Spleen (tissue), 7 donors: ENCODE results near the gene FAM228B.

Experiments used
- CTCF ChIP-seq, 11 experiments: fragments of 200-600 bp in 7 of 11; fragments of 450-650 bp in 4 of 11; sonication (generic) in 4 of 11; IDR thresholded peaks in 8 of 11; conservative IDR thresholded peaks in 3 of 11; 1 replicate in 7 of 11; 2 replicates in 4 of 11; pipeline versions ENCODE4 v1.4.0 to v1.8.0; 2016 to 2021; ENCODE audit warnings: antibody characterized with exemption in 11 of 11, inconsistent platforms in 4 of 11, mild to moderate bottlenecking in 1 of 11
- POLR2AphosphoS5 ChIP-seq, 3 donors: sonication (generic); formaldehyde crosslinking; IDR thresholded peaks; one replicate each; pipeline ENCODE4 v1.5.1; 2017; ENCODE audit warnings: antibody characterized with exemption in 3 of 3
- donor health status: DM: no; HTN: no; CAD: no; lungs with moderate emphysema.
- donor health status: DM: no; HTN: no; CAD: no.
- donor health status: DM: no; HTN: no; CAD: no.

GRCh38 chr2:24206714-24207113, 83.4 kb downstream of the FAM228B start:
- no peak for TF ChIP-seq CTCF (IDR thresholded peaks at IDR 0.05 in 8 of 11, conservative IDR thresholded peaks at IDR 0.05 in 3 of 11)
- no peak for TF ChIP-seq POLR2AphosphoS5 (IDR thresholded peaks at IDR 0.05)
